Measurements from ENCODE around the gene ADAM12. TPM values are rescaled to one million over a fixed set of nuclear protein-coding genes. Genes with fewer than 3 reads are reported as not detected.

ADAM12 gene
- total RNA-seq, 2 donors from 2014 or later = 0.27 to 2.2 TPM

DNA sequence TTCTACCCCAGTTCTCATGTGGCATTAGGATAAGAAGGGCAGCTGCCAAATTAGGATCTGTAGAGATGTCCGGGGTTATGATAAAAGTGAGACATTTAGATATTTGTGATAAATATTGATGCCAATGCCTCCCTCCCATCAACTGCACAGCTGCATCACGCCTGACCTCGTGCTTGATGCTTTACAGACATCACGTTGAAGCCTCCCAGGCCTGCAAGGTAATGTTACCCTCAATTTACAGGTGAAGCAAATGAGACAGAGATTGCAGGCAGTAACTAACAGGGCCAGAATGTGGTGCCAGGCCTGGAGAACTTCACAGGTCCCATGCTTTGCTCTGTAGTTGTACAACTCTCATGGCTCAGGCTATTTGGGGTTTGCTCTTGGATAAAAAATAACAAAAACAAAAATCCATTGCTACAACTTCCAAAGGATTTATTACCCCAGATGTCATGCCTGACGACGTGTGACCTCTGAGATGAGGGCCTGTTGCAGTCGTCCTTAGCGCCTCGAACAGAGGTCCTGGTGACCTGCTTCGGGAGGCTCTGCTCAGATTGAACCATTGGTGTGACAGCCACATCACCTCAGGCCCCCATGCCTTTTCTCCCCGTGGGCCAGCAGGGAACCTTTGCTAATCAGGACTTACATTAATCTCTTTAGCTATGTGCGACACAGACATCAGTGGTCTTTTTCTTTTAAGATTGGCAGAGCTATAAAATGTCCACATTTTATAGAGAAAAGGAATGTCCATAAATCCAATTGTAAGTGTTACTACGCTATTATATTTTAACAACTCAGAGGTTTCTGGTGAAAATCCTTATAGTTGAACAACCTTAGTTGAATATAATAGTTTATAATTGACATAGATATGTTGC, 169.3 kb downstream of the ADAM12 start:
- Histone ChIP-seq H3K36me3 (no peaks in the 10 kb centered on the region), H3K4me3 (no peak overlapping the region), H3K9me3 (no peaks in the 10 kb centered on the region), H3K4me1 (ENCODE audit: control insufficient read depth in 1 of 2, low read depth in 2 of 2) (no peaks in the 10 kb centered on the region), H3K27me3 (replicated peaks; ENCODE audit: insufficient read depth) (no peaks in the 10 kb centered on the region), H3K27ac (no peak overlapping the region)
- TF ChIP-seq, protein P1, sequence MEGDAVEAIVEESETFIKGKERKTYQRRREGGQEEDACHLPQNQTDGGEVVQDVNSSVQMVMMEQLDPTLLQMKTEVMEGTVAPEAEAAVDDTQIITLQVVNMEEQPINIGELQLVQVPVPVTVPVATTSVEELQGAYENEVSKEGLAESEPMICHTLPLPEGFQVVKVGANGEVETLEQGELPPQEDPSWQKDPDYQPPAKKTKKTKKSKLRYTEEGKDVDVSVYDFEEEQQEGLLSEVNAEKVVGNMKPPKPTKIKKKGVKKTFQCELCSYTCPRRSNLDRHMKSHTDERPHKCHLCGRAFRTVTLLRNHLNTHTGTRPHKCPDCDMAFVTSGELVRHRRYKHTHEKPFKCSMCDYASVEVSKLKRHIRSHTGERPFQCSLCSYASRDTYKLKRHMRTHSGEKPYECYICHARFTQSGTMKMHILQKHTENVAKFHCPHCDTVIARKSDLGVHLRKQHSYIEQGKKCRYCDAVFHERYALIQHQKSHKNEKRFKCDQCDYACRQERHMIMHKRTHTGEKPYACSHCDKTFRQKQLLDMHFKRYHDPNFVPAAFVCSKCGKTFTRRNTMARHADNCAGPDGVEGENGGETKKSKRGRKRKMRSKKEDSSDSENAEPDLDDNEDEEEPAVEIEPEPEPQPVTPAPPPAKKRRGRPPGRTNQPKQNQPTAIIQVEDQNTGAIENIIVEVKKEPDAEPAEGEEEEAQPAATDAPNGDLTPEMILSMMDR (IDR thresholded peaks at IDR 0.05) = no peak
- ATAC-seq (ENCODE audit: insufficient number of reproducible peaks, low FRiP score, low read depth) (no peak), DNase-seq (ENCODE audit: low spot score) (no peak)

DNA sequence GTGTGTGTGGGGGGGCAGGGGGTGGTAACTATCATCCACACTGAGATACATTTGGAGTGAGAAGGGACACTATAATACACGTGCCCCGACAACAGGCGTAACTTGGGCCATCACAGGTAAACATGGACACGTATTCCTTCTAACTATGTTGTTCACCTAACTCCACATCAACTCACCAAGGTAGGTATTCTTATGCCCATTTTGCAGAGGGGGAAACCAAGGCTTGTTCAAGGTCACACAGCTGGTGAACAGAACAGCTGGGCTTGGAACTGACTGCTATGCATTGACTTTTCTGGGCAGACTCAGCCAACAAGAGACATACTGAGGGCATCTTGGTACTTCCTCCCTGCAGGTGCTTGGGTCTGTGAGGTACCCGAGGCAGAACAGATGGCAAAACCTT, 170.1 kb downstream of the ADAM12 start:
- ATAC-seq (ENCODE audit: insufficient number of reproducible peaks, low FRiP score, low read depth) (no peak), DNase-seq (ENCODE audit: low spot score) (no peak)
- H3K27me3 ChIP-seq (replicated peaks; ENCODE audit: insufficient read depth) = no peaks in the 10 kb centered on the region
- H3K36me3 ChIP-seq = no peaks in the 10 kb centered on the region
- TF ChIP-seq, protein P1 (IDR thresholded peaks at IDR 0.05) = no peak
- no peaks in the 10 kb centered on the region for H3K9me3 ChIP-seq
- no peaks in the 10 kb centered on the region for H3K4me1 ChIP-seq (ENCODE audit: control insufficient read depth in 1 of 2, low read depth in 2 of 2)
- no peak overlapping the region for H3K27ac ChIP-seq
- H3K4me3 ChIP-seq = no peak overlapping the region

DNA sequence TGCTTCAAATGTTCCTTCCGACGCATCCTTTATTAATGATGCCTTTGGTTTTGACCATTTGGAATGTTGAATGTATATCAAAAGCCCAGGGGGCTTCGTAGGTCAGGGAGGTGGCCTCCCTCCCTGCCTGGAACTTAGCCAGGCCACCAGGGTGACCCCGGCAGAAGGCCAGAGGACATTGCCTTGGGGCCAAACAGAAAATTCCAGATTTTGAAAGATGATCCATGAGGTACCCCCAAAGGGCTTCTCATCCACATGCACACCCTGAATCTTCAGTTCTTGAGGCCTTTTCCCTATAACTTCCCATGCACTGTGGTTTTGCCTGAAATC, 171.7 kb downstream of the ADAM12 start:
- ATAC-seq (ENCODE audit: insufficient number of reproducible peaks, low FRiP score, low read depth) = no peak
- H3K27me3 ChIP-seq (replicated peaks; ENCODE audit: insufficient read depth) = no peaks in the 10 kb centered on the region

DNA sequence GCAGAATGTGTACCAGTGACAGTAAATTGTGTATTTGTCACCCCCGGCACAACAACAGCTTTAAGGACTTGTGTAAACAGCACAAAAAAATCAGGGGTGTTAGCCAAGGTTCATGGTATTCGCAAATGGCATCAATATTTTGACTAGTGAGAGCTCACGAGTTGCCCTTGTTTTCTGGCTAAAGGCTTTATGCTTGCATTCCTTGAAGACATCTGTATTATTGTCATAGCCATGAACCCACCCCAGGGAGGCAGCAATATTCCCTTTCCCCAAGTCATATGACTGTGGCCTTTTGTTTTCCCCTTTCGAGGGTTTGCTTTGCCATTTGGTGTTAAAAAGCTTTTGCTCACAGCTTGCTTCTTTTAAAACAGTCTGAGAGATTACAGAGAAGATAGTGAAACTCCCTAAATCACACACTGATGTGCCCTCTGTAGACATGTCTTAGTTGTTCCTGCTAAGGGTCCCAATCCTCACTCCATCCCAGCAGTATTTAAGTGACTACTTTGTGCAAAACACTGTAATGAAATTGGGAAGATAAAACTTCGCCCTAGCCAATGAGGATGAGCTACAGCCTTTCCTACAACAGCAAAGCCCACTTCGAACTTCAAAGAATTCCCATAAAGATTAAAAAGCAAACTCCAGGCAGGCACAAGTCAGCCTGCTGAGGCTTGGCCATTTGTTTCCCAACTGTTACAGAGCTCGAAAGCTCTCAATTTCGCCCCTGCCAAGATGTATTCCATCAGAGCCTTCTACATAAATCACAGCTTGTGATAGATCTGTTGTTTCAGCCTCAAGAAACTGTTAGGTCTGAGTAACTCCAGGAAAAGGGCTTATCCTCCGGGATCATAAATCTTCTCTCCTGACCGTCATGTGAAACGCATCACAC, 172.3 kb downstream of the ADAM12 start:
- Histone ChIP-seq H3K4me3 (no peak overlapping the region), H3K4me1 (ENCODE audit: control insufficient read depth in 1 of 2, low read depth in 2 of 2) (no peaks in the 10 kb centered on the region), H3K9me3 (no peaks in the 10 kb centered on the region), H3K27me3 (replicated peaks; ENCODE audit: insufficient read depth) (no peaks in the 10 kb centered on the region), H3K27ac (no peak overlapping the region), H3K36me3 (no peaks in the 10 kb centered on the region)
- TF ChIP-seq, protein P1 (IDR thresholded peaks at IDR 0.05) = no peak
- no peak for DNase-seq (ENCODE audit: low spot score)
- no peak for ATAC-seq (ENCODE audit: insufficient number of reproducible peaks, low FRiP score, low read depth)

More for the DNA sequence above, 171.7 kb downstream of the ADAM12 start:
- no peak overlapping the region for H3K27ac ChIP-seq
- no peaks in the 10 kb centered on the region for H3K36me3 ChIP-seq
- no peak overlapping the region for H3K4me3 ChIP-seq
- TF ChIP-seq, protein P1 (IDR thresholded peaks at IDR 0.05) = no peak
- no peaks in the 10 kb centered on the region for H3K9me3 ChIP-seq
- no peaks in the 10 kb centered on the region for H3K4me1 ChIP-seq (ENCODE audit: control insufficient read depth in 1 of 2, low read depth in 2 of 2)
- DNase-seq (ENCODE audit: low spot score) = no peak

DNA sequence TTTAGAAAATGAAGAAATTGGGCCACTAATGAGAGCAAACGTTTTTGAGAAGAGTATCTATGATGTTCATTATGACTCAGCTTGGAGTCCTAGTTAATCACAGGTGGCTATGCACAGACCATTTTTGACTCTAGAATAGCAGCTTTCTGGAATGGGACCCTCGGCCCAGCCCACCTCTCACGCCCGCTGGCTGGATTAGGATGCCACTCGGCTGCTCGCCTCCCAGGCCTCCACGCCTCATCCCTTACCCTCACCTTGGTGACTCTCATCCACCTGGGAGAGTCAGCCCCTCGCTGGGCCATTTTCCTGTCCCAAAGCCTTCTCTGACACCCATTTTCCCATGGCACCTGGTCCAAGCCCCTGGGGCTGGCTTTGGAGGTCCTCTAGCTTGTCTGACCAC, 173.6 kb downstream of the ADAM12 start:
- ATAC-seq (ENCODE audit: insufficient number of reproducible peaks, low FRiP score, low read depth) = no peak
- TF ChIP-seq, protein P1 (IDR thresholded peaks at IDR 0.05) = no peak

More for the DNA sequence above, 173.6 kb downstream of the ADAM12 start:
- Histone ChIP-seq H3K9me3 (no peaks in the 10 kb centered on the region), H3K27ac (no peak overlapping the region), H3K27me3 (replicated peaks; ENCODE audit: insufficient read depth) (no peaks in the 10 kb centered on the region), H3K4me1 (ENCODE audit: control insufficient read depth in 1 of 2, low read depth in 2 of 2) (peaks cover 0 to 2% of the 10 kb centered on the region in 2 donors), H3K36me3 (no peaks in the 10 kb centered on the region), H3K4me3 (no peak overlapping the region)
- no peak for DNase-seq (ENCODE audit: low spot score)
